ENCODE data around the gene ZP1. TPM values are rescaled to one million over a fixed set of nuclear protein-coding genes. Genes with fewer than 3 reads are reported as not detected.
"Not testable (repeated sequence)": the region's sequence is repeated elsewhere in the genome, so short reads cannot be mapped to it uniquely, and the experiment has no call there.

Gene ZP1, protein sequence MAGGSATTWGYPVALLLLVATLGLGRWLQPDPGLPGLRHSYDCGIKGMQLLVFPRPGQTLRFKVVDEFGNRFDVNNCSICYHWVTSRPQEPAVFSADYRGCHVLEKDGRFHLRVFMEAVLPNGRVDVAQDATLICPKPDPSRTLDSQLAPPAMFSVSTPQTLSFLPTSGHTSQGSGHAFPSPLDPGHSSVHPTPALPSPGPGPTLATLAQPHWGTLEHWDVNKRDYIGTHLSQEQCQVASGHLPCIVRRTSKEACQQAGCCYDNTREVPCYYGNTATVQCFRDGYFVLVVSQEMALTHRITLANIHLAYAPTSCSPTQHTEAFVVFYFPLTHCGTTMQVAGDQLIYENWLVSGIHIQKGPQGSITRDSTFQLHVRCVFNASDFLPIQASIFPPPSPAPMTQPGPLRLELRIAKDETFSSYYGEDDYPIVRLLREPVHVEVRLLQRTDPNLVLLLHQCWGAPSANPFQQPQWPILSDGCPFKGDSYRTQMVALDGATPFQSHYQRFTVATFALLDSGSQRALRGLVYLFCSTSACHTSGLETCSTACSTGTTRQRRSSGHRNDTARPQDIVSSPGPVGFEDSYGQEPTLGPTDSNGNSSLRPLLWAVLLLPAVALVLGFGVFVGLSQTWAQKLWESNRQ
- not detected for total RNA-seq
- polyA plus RNA-seq (ENCODE audit: insufficient read length in 2 of 2): under 1 TPM in 1 of 2 donors, not detected in 1; 0.72 TPM
- long read RNA-seq, donor 1: 0 reads
- long read RNA-seq, donor 2, partial matches to known transcripts: 0 of 1 reads
- long read RNA-seq, donor 2, other reads (novel, unspliced or antisense): 0 of 1 reads
- long read RNA-seq, donor 3: 0 reads
- long read RNA-seq, donor 4: 0 reads

DNA sequence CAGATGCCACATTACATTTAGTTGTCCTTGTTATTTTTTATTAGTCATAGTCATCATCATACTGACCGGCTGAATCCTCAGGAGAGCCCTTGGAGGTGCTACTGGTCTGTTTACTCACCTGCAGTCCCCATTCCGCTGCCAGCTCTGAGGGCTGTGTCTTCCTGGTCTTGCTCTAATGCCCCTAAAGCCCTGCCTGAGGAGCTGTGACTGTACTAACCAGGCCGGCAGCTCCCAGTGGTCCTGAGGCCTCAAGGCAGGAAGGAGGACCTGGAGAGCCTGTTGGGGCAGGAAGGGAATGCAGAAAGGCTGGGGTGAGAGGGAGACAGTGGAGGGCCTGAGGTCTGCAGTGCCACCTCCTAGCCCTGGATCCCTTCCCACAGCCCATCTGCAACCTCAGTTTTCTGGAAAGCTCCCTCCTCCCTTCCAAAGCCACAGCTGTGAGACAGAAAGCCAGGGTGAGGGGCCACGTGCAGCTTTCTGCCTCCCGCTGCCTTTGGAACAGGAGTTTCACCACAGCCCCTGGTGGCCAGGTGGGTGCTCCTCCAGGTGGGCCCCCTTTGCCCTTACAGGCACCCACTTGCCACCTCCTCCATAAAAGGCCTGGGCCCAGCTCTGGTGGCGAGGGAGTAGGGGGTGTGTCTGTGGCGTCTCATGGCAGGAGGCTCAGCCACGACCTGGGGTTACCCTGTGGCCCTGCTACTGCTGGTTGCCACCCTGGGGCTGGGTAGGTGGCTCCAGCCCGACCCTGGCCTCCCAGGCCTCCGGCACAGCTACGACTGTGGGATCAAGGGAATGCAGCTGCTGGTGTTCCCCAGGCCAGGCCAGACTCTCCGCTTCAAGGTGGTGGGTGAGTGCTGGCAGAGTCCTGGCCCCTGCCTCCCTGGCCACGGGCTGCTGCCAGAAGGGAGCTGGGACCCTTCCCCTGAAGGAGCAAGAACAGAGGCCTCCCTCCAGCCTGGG lies at the start of gene ZP1:
Gene ZP1, plus strand, starts transcription at position 632 of the 960 bp plus-strand sequence. Its CDS starts 20 bp downstream, at position 652.
- Histone ChIP-seq H3K4me3 (ENCODE audit: low read depth, low read length) (no peak within 1 kb of the TSS), H3K36me3 (ENCODE audit: control insufficient read depth, insufficient read depth, low read length) (no peaks in the 10 kb centered on the region), H3K27ac (ENCODE audit: low read depth, low read length) (no peak within 1 kb of the TSS), H3K9me3 (ENCODE audit: control insufficient read depth, insufficient read depth, low read length) (no peaks in the 10 kb centered on the region), H3K27me3 (ENCODE audit: control insufficient read depth, insufficient read depth, low read length) (no peaks in the 10 kb centered on the region), H3K4me1 (ENCODE audit: control insufficient read depth, insufficient read depth, low read length) (peaks cover 30% of the 10 kb centered on the region)
- DNase-seq (ENCODE audit: low read depth in 4 of 6, low spot score in 6 of 6): no peak
- 60% methylated on average over 11 of the region's 13 CpGs for WGBS (ENCODE audit: insufficient coverage)

DNA sequence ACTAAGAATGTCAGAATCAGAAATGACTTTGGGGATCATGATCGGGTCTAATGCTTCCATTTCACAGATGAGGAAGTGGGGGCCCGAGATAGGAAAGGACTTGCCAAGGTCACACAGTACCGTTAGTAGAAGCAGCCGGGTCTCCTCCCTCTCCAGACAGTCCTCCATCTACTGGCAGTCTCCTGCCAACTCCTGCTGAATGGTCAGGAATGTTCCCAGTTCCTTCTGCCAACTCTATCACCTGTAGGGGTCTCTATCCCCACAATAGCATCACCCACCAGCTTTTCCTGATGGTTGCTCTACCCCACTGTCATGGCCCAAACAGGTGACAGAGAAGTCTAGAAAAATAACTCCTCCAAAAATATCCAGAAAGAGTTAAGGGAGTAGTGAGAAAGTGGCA lies 49.3 kb upstream of the ZP1 start:
- Histone ChIP-seq H3K27ac (ENCODE audit: low read depth, low read length) (no peak overlapping the region), H3K4me1 (ENCODE audit: control insufficient read depth, insufficient read depth, low read length) (no peaks in the 10 kb centered on the region), H3K4me3 (ENCODE audit: low read depth, low read length) (no peak overlapping the region), H3K9me3 (ENCODE audit: control insufficient read depth, insufficient read depth, low read length) (peaks cover 8% of the 10 kb centered on the region), H3K27me3 (ENCODE audit: control insufficient read depth, insufficient read depth, low read length) (no peaks in the 10 kb centered on the region), H3K36me3 (ENCODE audit: control insufficient read depth, insufficient read depth, low read length) (no peaks in the 10 kb centered on the region)
- WGBS (ENCODE audit: insufficient coverage): 84% methylated on average over 3 of the region's 4 CpGs
- no peak for DNase-seq (ENCODE audit: low read depth in 4 of 6, low spot score in 6 of 6)

DNA sequence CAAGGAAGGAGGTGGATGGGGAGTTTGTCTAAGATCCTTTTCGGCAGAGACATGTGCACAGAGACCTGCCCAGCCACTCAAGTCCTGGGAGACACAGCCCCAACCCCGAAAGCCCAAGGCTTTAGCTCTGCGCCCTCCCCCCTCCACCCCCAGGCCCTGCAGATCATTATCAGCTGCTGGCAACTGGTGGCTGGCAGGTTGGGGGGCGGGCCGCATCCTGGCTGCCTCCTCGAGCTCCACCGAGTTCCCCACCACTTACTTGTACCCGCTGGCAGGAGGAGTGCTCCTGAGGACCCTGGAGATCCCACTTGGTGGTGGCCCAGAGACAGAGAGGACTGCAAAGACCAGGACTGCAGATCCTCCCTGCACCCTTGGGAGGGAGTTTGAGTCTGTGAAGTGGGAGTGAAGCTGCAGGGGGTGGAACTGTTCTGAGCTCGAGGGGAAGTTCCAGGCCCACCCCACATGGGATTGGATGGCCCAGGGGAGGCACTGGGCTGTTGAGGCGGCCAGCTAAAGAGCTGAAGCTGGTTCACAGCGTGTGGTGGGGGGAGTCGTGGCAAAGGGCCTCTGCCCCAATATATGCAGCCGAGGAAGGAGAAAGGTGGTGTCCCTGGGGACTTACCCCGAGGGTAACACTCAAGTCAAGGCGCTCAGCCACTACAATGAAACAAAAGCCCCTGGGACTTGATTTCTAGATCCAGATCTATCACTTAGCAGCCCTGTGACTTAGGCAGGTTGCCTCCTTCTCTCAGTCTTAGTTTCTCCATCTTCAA lies 45.3 kb upstream of the ZP1 start:
- Histone ChIP-seq H3K9me3 (ENCODE audit: control insufficient read depth, insufficient read depth, low read length) (peaks cover 4% of the 10 kb centered on the region), H3K4me1 (ENCODE audit: control insufficient read depth, insufficient read depth, low read length) (no peaks in the 10 kb centered on the region), H3K27ac (ENCODE audit: low read depth, low read length) (no peak overlapping the region), H3K4me3 (ENCODE audit: low read depth, low read length) (no peak overlapping the region), H3K36me3 (ENCODE audit: control insufficient read depth, insufficient read depth, low read length) (no peaks in the 10 kb centered on the region), H3K27me3 (ENCODE audit: control insufficient read depth, insufficient read depth, low read length) (no peaks in the 10 kb centered on the region)
- no peak for DNase-seq (ENCODE audit: low read depth in 4 of 6, low spot score in 6 of 6)
- WGBS (ENCODE audit: insufficient coverage): 70% methylated on average over 14 of the region's 15 CpGs

DNA sequence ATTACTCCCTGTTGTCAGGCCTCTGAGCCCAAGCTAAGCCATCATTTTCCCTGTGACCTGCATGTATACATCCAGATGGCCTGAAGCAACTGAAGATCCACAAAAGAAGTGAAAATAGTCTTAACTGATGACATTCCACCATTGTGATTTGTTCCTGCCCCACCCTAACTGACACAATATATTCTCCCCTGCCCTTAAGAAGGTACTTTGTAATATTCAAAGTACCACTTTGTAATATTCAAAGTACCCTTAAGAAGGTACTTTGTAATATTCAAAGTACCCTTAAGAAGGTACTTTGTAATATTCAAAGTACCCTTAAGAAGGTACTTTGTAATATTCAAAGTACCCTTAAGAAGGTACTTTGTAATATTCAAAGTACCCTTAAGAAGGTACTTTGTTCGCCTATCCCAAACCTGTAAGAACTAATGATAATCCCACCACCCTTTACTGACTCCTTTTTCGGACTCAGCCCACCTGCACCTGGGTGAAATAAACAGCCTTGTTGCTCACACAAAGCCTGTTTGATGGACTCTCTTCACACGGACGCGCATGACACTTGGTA lies 43.5 kb upstream of the ZP1 start:
- not testable (repeated sequence) for H3K36me3 ChIP-seq (ENCODE audit: control insufficient read depth, insufficient read depth, low read length); H3K9me3 ChIP-seq (ENCODE audit: control insufficient read depth, insufficient read depth, low read length); H3K27me3 ChIP-seq (ENCODE audit: control insufficient read depth, insufficient read depth, low read length); H3K27ac ChIP-seq (ENCODE audit: low read depth, low read length); H3K4me3 ChIP-seq (ENCODE audit: low read depth, low read length); DNase-seq (ENCODE audit: low read depth in 4 of 6, low spot score in 6 of 6); H3K4me1 ChIP-seq (ENCODE audit: control insufficient read depth, insufficient read depth, low read length)
- WGBS (ENCODE audit: insufficient coverage): 95% methylated on average over 4 of the region's 5 CpGs

DNA sequence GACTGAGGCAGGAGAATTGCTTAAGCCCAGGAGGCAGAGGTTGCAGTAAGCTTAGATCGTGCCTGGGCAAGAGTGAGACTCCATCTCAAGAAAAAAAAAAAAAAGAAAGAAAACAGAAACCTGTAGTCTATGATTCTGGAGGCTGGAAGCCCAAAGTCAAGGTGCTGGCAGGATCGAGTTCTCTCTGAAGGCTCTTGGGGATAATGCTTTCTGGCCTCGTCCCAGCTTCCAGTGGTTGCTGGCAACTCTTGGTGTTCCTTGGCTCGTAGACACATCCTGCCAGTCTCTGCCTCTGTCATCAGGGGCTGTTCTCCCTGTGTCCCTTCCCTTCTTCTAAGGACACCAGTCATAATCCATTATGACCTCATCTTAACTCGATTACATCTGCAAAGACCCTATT lies 42.2 kb upstream of the ZP1 start:
- DNase-seq (ENCODE audit: low read depth in 4 of 6, low spot score in 6 of 6): no peak
- Histone ChIP-seq H3K4me3 (ENCODE audit: low read depth, low read length) (no peak overlapping the region), H3K4me1 (ENCODE audit: control insufficient read depth, insufficient read depth, low read length) (no peaks in the 10 kb centered on the region), H3K27me3 (ENCODE audit: control insufficient read depth, insufficient read depth, low read length) (no peaks in the 10 kb centered on the region), H3K27ac (ENCODE audit: low read depth, low read length) (no peak overlapping the region), H3K9me3 (ENCODE audit: control insufficient read depth, insufficient read depth, low read length) (no peaks in the 10 kb centered on the region), H3K36me3 (ENCODE audit: control insufficient read depth, insufficient read depth, low read length) (no peaks in the 10 kb centered on the region)
- WGBS (ENCODE audit: insufficient coverage): 76% methylated on average over 4 of the region's 5 CpGs

DNA sequence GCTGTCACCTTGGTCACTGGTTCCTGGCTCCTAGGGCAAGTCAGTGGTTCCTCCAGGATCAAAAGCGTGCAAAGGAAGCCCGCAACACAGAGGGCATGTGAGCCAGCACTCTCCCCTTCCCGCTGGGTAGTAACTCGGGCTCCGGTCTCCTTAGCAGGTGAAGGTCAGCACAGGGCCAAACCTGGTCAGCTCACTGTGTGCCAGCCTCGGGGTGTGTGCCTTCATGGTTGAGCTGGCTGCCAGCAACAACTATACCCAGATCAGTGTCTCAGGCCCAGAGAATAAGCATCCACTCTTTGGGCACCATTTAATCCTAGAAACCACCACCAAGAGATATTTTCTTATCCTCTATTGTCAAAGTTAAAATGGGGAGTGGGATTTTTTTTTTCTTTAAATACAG lies 41.6 kb upstream of the ZP1 start:
- DNase-seq (ENCODE audit: low read depth in 4 of 6, low spot score in 6 of 6): no peak
- H3K4me1 ChIP-seq (ENCODE audit: control insufficient read depth, insufficient read depth, low read length): no peaks in the 10 kb centered on the region
- H3K36me3 ChIP-seq (ENCODE audit: control insufficient read depth, insufficient read depth, low read length): no peaks in the 10 kb centered on the region
- no peak overlapping the region for H3K27ac ChIP-seq (ENCODE audit: low read depth, low read length)
- 78% methylated on average over 6 of the region's 6 CpGs for WGBS (ENCODE audit: insufficient coverage)
- no peak overlapping the region for H3K4me3 ChIP-seq (ENCODE audit: low read depth, low read length)
- H3K9me3 ChIP-seq (ENCODE audit: control insufficient read depth, insufficient read depth, low read length): no peaks in the 10 kb centered on the region
- H3K27me3 ChIP-seq (ENCODE audit: control insufficient read depth, insufficient read depth, low read length): no peaks in the 10 kb centered on the region

DNA sequence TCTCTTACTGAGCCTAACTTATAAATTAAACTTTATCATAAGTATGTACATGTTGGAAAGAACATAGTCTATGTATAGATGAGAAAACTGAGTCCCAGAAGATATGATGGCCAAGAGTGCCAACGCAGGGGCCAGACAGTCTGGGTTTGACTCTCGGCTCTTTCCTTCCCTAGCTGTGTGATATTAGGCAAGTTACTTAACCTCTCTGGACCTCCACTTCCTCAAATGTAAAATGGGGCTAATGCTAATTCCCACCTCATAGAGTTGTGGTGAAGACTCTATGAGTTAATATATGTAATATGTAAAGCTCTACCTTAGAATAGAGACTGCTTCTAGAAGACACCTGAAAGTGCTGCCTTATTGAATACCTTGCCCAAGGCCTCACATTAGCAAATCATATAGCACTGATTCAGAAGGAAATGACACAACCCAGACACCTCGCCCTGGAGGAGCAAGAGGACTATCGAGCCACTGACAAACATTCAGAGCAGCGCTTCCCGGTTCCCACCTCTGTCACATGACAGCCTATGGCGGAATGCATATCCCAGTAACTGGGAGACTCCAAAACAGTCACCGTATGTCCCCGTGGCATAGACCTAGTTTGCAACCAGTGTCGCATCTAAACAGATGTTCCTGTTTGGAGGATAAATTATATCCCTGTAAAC lies 36.7 kb upstream of the ZP1 start:
- Histone ChIP-seq H3K9me3 (ENCODE audit: control insufficient read depth, insufficient read depth, low read length) (no peaks in the 10 kb centered on the region), H3K27me3 (ENCODE audit: control insufficient read depth, insufficient read depth, low read length) (no peaks in the 10 kb centered on the region), H3K4me3 (ENCODE audit: low read depth, low read length) (no peak overlapping the region), H3K27ac (ENCODE audit: low read depth, low read length) (no peak overlapping the region), H3K4me1 (ENCODE audit: control insufficient read depth, insufficient read depth, low read length) (peaks cover 3% of the 10 kb centered on the region), H3K36me3 (ENCODE audit: control insufficient read depth, insufficient read depth, low read length) (no peaks in the 10 kb centered on the region)
- no peak for DNase-seq (ENCODE audit: low read depth in 4 of 6, low spot score in 6 of 6)
- WGBS (ENCODE audit: insufficient coverage): 41% methylated on average over 8 of the region's 10 CpGs

DNA sequence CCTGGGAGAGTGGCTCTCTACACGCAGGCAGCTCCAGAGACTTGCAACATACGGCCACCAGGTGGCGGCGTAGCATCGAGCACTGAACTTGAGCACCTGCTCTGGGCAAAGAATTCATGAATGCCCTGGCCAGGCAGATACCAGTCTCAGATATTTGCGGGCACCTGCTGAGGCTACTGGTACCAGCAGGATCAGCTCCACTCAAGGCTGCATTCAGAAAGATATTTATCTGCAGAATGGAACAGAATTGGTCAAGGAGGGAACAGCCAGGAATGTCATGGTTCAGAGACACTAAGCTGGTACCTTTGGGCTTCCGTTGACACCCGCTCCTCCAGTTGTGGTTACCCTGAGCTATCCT lies 36.2 kb upstream of the ZP1 start:
- Histone ChIP-seq H3K36me3 (ENCODE audit: control insufficient read depth, insufficient read depth, low read length) (no peaks in the 10 kb centered on the region), H3K4me3 (ENCODE audit: low read depth, low read length) (no peak overlapping the region), H3K4me1 (ENCODE audit: control insufficient read depth, insufficient read depth, low read length) (peaks cover 3% of the 10 kb centered on the region), H3K9me3 (ENCODE audit: control insufficient read depth, insufficient read depth, low read length) (no peaks in the 10 kb centered on the region), H3K27me3 (ENCODE audit: control insufficient read depth, insufficient read depth, low read length) (no peaks in the 10 kb centered on the region), H3K27ac (ENCODE audit: low read depth, low read length) (no peak overlapping the region)
- peak; percentile 62 to 94 (median 72) for DNase-seq (ENCODE audit: low read depth in 4 of 6, low spot score in 6 of 6)
- WGBS (ENCODE audit: insufficient coverage): 20% methylated on average over 8 of the region's 8 CpGs

Data from spinal cord (tissue), 10 donors.